D721Med (cell line): ENCODE measurements around the gene TAF1B.

Experiments
- DNase-seq: peaks from one replicate; pipeline ENCODE4 v3.0.0; 2011; ENCODE audit warnings: low spot score; ENCODE audit not compliant: insufficient read length
- FAIRE-seq: peaks from 2 replicates; lab custom pipeline; 2011; peaks lifted over from hg19 to GRCh38; lab: Jason Lieb, UNC
- TF ChIP-seq, protein P1 (sequence below): IDR thresholded peaks from 2 replicates; pipeline ENCODE4 v1.5.1; 2012; ENCODE audit warnings: mild to moderate bottlenecking, control low read depth; ENCODE audit not compliant: insufficient read depth; ENCODE audit errors: missing control alignments

TAF1B gene

DNA sequence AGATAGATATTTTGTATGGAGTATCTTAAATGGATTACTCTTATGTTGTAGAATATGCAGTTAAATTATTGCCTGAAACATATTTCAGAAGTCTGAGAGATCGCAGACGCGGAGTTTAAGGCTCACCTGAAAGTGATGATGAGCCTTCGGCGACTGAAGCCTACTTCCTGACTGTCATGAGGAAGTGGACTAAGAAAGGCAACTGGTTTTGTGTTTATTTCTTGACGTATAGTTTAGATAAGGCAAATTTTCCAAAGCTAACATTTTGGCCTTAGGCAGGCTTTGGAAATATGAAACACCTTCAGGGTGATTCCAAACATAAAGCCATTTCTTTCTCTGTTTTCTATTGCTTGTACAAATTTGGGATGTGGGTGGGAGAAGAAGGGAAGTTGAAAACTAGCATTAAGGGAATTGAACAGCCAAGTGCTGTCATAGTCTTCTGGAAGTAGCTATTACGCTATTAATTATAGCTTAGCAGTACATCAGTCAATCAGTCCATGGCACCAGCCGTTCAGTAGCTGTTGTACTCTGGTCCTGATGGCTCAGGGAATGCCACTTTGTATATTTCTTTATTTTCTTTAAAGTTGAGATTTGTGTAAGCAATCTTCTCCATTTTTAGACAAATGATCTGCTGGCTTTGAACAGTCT is 109.7 kb downstream of the TAF1B start:
- DNase-seq, result no peak
- no peak for FAIRE-seq
- TF ChIP-seq, protein P1, sequence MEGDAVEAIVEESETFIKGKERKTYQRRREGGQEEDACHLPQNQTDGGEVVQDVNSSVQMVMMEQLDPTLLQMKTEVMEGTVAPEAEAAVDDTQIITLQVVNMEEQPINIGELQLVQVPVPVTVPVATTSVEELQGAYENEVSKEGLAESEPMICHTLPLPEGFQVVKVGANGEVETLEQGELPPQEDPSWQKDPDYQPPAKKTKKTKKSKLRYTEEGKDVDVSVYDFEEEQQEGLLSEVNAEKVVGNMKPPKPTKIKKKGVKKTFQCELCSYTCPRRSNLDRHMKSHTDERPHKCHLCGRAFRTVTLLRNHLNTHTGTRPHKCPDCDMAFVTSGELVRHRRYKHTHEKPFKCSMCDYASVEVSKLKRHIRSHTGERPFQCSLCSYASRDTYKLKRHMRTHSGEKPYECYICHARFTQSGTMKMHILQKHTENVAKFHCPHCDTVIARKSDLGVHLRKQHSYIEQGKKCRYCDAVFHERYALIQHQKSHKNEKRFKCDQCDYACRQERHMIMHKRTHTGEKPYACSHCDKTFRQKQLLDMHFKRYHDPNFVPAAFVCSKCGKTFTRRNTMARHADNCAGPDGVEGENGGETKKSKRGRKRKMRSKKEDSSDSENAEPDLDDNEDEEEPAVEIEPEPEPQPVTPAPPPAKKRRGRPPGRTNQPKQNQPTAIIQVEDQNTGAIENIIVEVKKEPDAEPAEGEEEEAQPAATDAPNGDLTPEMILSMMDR, result no peak

DNA sequence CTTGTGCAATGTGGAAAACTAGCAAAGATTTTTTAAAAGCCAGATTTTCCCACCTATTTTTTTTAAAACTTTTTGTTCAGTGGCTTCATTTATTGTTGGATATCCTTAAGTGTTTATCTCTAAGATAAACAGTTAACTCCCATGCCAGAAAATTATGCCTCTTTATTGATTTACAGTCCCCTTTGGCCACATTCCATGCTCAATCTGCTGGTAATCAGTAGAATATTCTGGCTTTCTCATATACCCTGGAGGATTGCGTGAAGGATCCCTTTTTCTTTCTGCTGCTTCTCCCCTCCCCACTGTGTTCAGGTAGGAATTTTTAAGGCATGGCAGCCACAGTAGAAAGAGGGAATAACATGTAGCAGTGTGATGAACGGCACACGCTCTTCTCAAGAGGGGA is 110.9 kb downstream of the TAF1B start:
- FAIRE-seq (no peak), DNase-seq (no peak)
- TF ChIP-seq, protein P1, result no peak

DNA sequence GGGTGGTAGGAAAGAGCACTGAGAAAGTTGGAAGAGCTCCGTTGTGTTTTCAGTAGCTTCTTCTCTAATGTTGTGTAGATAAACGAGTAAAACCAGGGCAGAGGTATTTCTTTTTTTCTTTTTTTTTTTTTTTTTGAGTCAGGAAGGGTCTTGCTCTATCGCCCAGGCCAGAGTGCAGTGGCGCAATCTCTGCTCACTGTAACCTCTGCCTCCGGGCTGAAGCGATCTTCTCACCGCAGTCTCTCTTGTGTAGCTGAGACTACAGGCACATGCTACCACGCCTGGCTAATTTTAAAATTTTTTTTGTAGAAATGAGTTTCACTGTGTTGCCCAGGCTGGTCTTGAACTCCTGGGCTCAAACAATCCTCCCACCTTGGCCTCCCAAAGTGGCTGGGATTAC is 114.8 kb downstream of the TAF1B start:
- FAIRE-seq (no peak), DNase-seq (no peak)
- TF ChIP-seq, protein P1, result no peak

DNA sequence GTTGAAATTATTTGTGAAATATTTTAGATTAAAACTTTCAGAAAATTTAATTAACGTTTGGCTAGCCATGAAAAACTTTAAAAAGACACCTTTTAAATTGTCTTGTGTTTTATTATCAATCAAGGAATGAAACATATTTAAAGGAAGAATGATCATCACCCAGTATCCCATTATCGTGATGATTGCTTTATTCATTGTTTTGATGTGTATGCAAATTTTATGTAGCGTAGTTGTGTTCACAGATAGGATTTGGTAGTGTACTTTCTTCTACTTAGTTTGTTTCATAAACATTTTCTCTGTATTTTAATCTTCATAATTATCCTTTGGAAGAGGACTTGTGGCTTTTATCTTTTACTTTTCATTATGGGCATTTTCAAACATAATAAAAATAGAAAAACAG is 116.0 kb downstream of the TAF1B start:
- no peak for FAIRE-seq
- no peak for DNase-seq
- TF ChIP-seq, protein P1, result no peak

DNA sequence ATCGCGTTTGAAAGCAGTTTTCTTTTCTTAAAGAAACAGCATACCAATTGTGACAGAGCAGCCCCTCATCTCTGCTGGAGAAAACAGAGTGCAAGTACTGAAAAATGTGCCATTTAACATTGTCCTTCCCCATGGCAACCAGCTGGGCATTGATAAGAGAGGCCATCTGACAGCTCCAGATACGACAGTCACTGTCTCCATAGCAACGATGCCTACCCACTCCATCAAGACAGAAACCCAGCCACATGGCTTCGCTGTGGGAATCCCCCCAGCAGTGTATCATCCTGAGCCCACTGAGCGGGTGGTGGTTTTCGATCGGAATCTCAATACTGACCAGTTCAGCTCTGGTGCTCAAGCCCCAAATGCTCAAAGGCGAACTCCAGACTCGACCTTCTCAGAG is 117.7 kb downstream of the TAF1B start:
- TF ChIP-seq, protein P1, result no peak
- DNase-seq (no peak), FAIRE-seq (no peak)

DNA sequence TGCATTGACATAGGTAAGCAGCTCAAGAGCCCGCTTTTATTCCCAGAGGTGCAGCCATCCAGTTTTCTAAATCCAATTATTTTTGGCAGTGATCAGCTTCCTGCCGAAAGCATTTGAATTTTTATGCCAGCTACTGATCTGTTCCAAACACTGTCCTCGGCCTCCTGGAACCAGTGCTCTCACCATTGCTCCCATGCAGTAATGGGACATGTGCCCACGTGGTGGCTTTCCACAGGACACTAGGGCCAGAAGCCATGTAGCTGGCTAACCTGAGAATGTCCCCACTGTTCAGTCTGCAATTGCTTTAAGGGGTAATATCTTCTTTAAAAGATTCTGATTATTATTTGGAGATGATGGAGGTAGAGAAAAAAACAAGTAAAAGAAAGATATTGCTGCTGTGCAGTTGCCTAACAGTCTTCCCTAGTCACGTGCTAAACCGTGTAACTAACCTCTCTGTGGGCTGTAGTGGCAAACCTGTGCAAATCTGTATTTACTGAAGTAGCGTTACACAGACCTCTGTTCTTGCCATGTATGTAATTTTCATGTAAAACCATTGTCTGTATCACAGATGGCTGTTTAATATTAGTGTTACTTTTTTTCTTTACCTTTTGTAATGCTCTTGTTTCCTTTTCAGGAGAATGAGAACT is 121.2 kb downstream of the TAF1B start:
- FAIRE-seq (no peak), DNase-seq (no peak)
- TF ChIP-seq, protein P1, result no peak

DNA sequence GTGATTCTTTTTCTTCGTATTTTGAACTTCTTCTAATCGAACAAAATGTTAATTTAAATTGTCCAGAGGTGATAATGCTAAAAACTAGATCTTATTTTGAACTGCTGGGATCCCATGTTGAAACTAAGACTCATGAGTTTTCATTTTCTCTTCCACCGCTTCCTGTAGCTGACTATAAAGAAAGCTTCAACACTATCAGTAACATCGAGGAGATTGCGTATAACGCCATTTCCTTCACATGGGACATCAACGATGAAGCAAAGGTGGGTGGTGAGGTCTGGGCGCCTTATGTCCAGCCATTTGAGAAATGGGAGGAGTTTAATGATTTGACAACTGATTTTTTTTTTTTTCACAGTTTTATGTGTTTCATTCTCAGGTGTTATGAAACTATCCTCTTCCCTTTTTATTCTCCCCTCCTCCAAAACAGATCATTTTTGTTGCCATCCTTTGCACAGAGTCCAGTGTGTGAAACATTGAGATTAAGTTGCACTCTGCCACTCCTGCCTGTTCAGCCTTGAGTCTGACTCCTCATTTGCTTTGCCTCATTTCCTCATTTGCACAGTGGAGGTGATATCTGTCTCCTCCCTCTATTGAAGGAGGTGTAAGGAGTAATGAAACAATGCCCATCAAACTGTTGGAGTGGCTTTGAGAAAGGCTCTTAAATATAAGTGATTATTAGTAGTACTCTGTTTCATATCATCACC is 122.0 kb downstream of the TAF1B start:
- TF ChIP-seq, protein P1, result no peak
- no peak for DNase-seq
- no peak for FAIRE-seq
